K562 (cell line): ENCODE results near the gene MMAB. TPM values are rescaled to one million over a fixed set of nuclear protein-coding genes. Genes with fewer than 3 reads are reported as not detected.

Source experiments
- ATAC-seq: fragments of 200-7000 bp; cut with Tn5 transposase; 3 replicates; pipeline ENCODE4 v1.9.1; 2020; ENCODE audit warnings: moderate library complexity
- BruUV-seq: library from RNA; stranded (reverse); fragments of 400-500 nt; replicated peaks from 2 replicates; lab custom pipeline; 2021; lab: Mats Ljungman, UMichigan
- CTCF ChIA-PET: fragments of 300-600 bp; formaldehyde crosslinking; extraction: SDS; loops from one replicate; lab custom pipeline; 2021; ENCODE audit warnings: low intra/inter-chr PET ratio; lab: Yijun Ruan, JAX
- POLR2A ChIA-PET: fragments of 300-600, 350-650 bp; sonication (Branson Sonifier 250); formaldehyde crosslinking; extraction: SDS; loops from one replicate; lab custom pipeline; 2021; ENCODE audit warnings: antibody characterized with exemption, inconsistent platforms; lab: Yijun Ruan, JAX
- DNase-seq, 4 experiments: peaks; one replicate each; pipeline versions ENCODE4 v3.0.0 to v3.0.0-alpha.2; 2011 to 2018; ENCODE audit warnings: low spot score in 3 of 4, mixed read lengths in 3 of 4; ENCODE audit errors: extremely low read depth in 1 of 4
- FAIRE-seq: peaks from 2 replicates; lab custom pipeline; 2011; peaks lifted over from hg19 to GRCh38; lab: Jason Lieb, UNC
- H2AFZ ChIP-seq: 2 replicates; pipeline ENCODE4 v1.6.0; 2011; ENCODE audit warnings: low read depth, low read length, control low read depth, inconsistent platforms
- H3K27ac ChIP-seq: fragments of 200-600 bp; 3 replicates; pipeline ENCODE4 v1.8.0; 2011; ENCODE audit warnings: low read depth, mild to moderate bottlenecking, control low read depth, inconsistent platforms, low read length, moderate library complexity, mixed read lengths; ENCODE audit errors: extremely low read depth
- H3K27me3 ChIP-seq, 2 experiments: fragments of 300-600 bp in 1 of 2; 2 replicates in 1 of 2; 3 replicates in 1 of 2; pipeline versions ENCODE4 v1.6.0 to v1.8.0; 2011; ENCODE audit warnings: inconsistent platforms in 2 of 2, low read length in 2 of 2, mild to moderate bottlenecking in 1 of 2, mixed read lengths in 1 of 2, moderate library complexity in 1 of 2; ENCODE audit not compliant: control insufficient read depth in 2 of 2, insufficient read depth in 2 of 2
- H3K36me3 ChIP-seq: fragments of 300-600 bp; 3 replicates; pipeline ENCODE4 v1.8.0; 2011; ENCODE audit warnings: mild to moderate bottlenecking, low read length, inconsistent platforms; ENCODE audit not compliant: control insufficient read depth, insufficient read depth
- H3K4me1 ChIP-seq, 2 experiments: fragments of 200-600 bp in 1 of 2; replicated peaks in 1 of 2; 2 replicates in 1 of 2; 3 replicates in 1 of 2; pipeline versions ENCODE4 v1.5.1 to v1.8.0; 2011; ENCODE audit warnings: inconsistent platforms in 2 of 2, low read length in 2 of 2, mild to moderate bottlenecking in 1 of 2, mixed read lengths in 1 of 2, moderate library complexity in 1 of 2; ENCODE audit not compliant: control insufficient read depth in 2 of 2, insufficient read depth in 2 of 2
- H3K4me2 ChIP-seq: 2 replicates; pipeline ENCODE4 v1.6.1; 2011; ENCODE audit warnings: low read length, control low read depth, inconsistent platforms, mixed read lengths; ENCODE audit not compliant: insufficient read depth
- H3K4me3 ChIP-seq: fragments of 200-600 bp; sonication (generic), shearing (Covaris generic); 2 replicates; pipeline ENCODE4 v1.5.1; 2016; ENCODE audit warnings: control low read depth, inconsistent platforms
- H3K79me2 ChIP-seq: fragments of 200-600 bp; 3 replicates; pipeline ENCODE4 v1.8.0; 2011; ENCODE audit warnings: low read length, inconsistent platforms; ENCODE audit not compliant: control insufficient read depth, insufficient read depth
- H3K9ac ChIP-seq, 2 experiments: 2 replicates each; pipeline versions ENCODE4 v1.6.0 to v1.6.1; 2011; ENCODE audit warnings: low read depth in 2 of 2, low read length in 2 of 2, control low read depth in 1 of 2, inconsistent platforms in 1 of 2, mild to moderate bottlenecking in 1 of 2, mixed read lengths in 1 of 2; ENCODE audit not compliant: insufficient read depth in 1 of 2
- H3K9me1 ChIP-seq: one replicate; pipeline ENCODE4 v1.6.0; 2011; ENCODE audit warnings: inconsistent platforms, mild to moderate bottlenecking, low read length, moderate library complexity; ENCODE audit not compliant: control insufficient read depth, insufficient read depth
- H3K9me3 ChIP-seq: replicated peaks from 2 replicates; pipeline ENCODE4 v1.5.1; 2011; ENCODE audit warnings: low read depth, low read length, inconsistent platforms; ENCODE audit not compliant: control insufficient read depth, insufficient read depth
- H4K20me1 ChIP-seq: replicated peaks from 2 replicates; pipeline ENCODE4 v1.6.1; 2011; ENCODE audit warnings: low read length, inconsistent platforms, mixed read lengths; ENCODE audit not compliant: control insufficient read depth, insufficient read depth
- ARNT ChIP-seq, 2 experiments: fragments of 450-650 bp; IDR thresholded peaks; 2 replicates each; pipeline ENCODE4 v1.6.1; 2016; ENCODE audit warnings: mild to moderate bottlenecking in 1 of 2
- ATF6 ChIP-seq: sonication (generic); formaldehyde crosslinking; IDR thresholded peaks from 2 replicates; pipeline ENCODE4 v1.4.0; 2020; ENCODE audit warnings: mild to moderate bottlenecking, missing genetic modification reagents
- ETV6 ChIP-seq, 3 experiments: fragments of 150-350 bp in 1 of 3; sonication (generic) in 1 of 3; formaldehyde crosslinking in 1 of 3; IDR thresholded peaks; 2 replicates each; pipeline versions ENCODE4 v1.6.1 to v1.8.0; 2014 to 2022; ENCODE audit warnings: borderline replicate concordance in 2 of 3, low read depth in 2 of 3, antibody characterized with exemption in 1 of 3, low read length in 1 of 3, mild to moderate bottlenecking in 1 of 3, missing genetic modification reagents in 1 of 3
- GABPB1 ChIP-seq: sonication (generic); formaldehyde crosslinking; IDR thresholded peaks from 2 replicates; pipeline ENCODE4 v1.8.0; 2022; ENCODE audit warnings: mild to moderate bottlenecking, missing genetic modification reagents
- HDAC1 ChIP-seq, 2 experiments: fragments of 450-650 bp; IDR thresholded peaks; 2 replicates each; pipeline ENCODE4 v1.6.1; 2016 to 2017; ENCODE audit warnings: inconsistent platforms in 1 of 2, mild to moderate bottlenecking in 1 of 2, moderate library complexity in 1 of 2
- HMGN3 ChIP-seq: IDR thresholded peaks from 2 replicates; pipeline ENCODE4 v1.6.1; 2011; ENCODE audit warnings: borderline replicate concordance, low read depth, mild to moderate bottlenecking, mixed read lengths, low read length; ENCODE audit not compliant: insufficient read length; ENCODE audit errors: extremely low read depth
- RBM15 ChIP-seq: fragments of 200-400 bp; formaldehyde crosslinking; IDR thresholded peaks from 2 replicates; pipeline ENCODE4 v1.6.1; 2018; ENCODE audit warnings: mild to moderate bottlenecking, low read length, moderate library complexity; ENCODE audit not compliant: insufficient read depth
- SAFB2 ChIP-seq: fragments of 200-400 bp; formaldehyde crosslinking; IDR thresholded peaks from 2 replicates; pipeline ENCODE4 v1.6.1; 2018; ENCODE audit warnings: borderline replicate concordance, low read length, low read depth, moderate library complexity; ENCODE audit not compliant: severe bottlenecking
- ZNF133 ChIP-seq: fragments of 250-450 bp; sonication (Bioruptor Pico); IDR thresholded peaks from 2 replicates; pipeline ENCODE4 v1.4.0; 2020; ENCODE audit warnings: mild to moderate bottlenecking
- ZNF3 ChIP-seq: fragments of 250-450 bp; sonication (Bioruptor Pico); IDR thresholded peaks from 2 replicates; pipeline ENCODE4 v1.5.0; 2021; ENCODE audit warnings: mild to moderate bottlenecking, moderate library complexity
- ZNF717 ChIP-seq: fragments of 250-450 bp; sonication (Bioruptor Pico); IDR thresholded peaks from 2 replicates; pipeline ENCODE4 v1.5.0; 2021
- WGBS: fragments of 100-300 bp; shearing (Covaris generic); methylation state at CpG from one replicate; pipeline ENCODE4 v1.1.6; 2016; ENCODE audit warnings: low coverage, mixed read lengths; ENCODE audit not compliant: insufficient coverage; ENCODE audit errors: missing lambda C conversion rate; 5-methylcytosine and 5-hydroxymethylcytosine counted together
- in situ Hi-C: fragments of 300-500 bp; cut with MboI; formaldehyde crosslinking; loops from 4 replicates; pipeline ENCODE4 v1.15.0; 2018; ENCODE audit warnings: inconsistent platforms, mixed read lengths
- intact Hi-C: fragments of 100-400 bp; cut with micrococcal nuclease; formaldehyde crosslinking; loops from 2 replicates; pipeline ENCODE4 v1.14.2; 2022
- polyA plus RNA-seq, 8 experiments: library from polyadenylated mRNA; depleted of rRNA in 4 of 8; stranded (reverse) in 5 of 8; unstranded in 3 of 8; fragments of >200 nt; fragmentation: Nextera tagmentation in 2 of 8; fragmentation: Illumina TruSeq in 1 of 8; extraction: Ambion mirVana in 2 of 8; extraction: Trizol in 1 of 8; gene quantifications; 2 replicates each; pipeline versions ENCODE4 v1.2.1 to v1.2.3, GENCODE V29; 2011 to 2014; ENCODE audit warnings: inconsistent platforms in 1 of 8, missing spikeins in 1 of 8
- total RNA-seq, 7 experiments: library from RNA; depleted of rRNA in 6 of 7; stranded (reverse); fragments of >200 nt in 6 of 7; fragmentation: Illumina TruSeq in 2 of 7; extraction: Trizol in 2 of 7; gene quantifications; 2 replicates each; pipeline versions ENCODE4 v1.2.1 to v1.2.3, GENCODE V29; 2011 to 2021; ENCODE audit warnings: low replicate concordance in 1 of 7

Gene MMAB
- total and polyA plus RNA-seq, 9 of the 15 experiments (the other 6 are each of a cell fraction or from before 2014, with no cell fraction given): 9.5 to 76.1 (median 46.2) TPM

- no peak overlapping the region for H3K27ac ChIP-seq
- DNase-seq: no peak
- POLR2A ChIA-PET: interaction anchor here (0.7 to 1.6 kb wide), 3 partner anchors 9 to 32 kb away, joined by 3 to 7 read pairs (median 3); partner anchors contain the start of genes MMAB and MVK
- WGBS: 95% methylated on average over 28 of the region's 30 CpGs
- TF ChIP-seq GABPB1 (CRISPR knock-in tag) (no peak), HMGN3 (peak; percentile 23)
- H3K9ac ChIP-seq: no peak overlapping the region
- H3K4me2 ChIP-seq: no peak overlapping the region
- H3K4me1 ChIP-seq: peaks cover 0 to 5% of the 10 kb centered on the region in 2 experiments; a peak in 1 of 5 replicates
- H3K36me3 ChIP-seq: peaks cover 55% of the 10 kb centered on the region; the same call in 2 of the 3 replicates
- ATAC-seq: no peak
- intact Hi-C loops (no loop called here), in situ Hi-C loops (no loop called here)
- H3K4me3 ChIP-seq: no peak overlapping the region
- H3K9me3 ChIP-seq: no peaks in the 10 kb centered on the region
- no TSS peak for BruUV-seq
- H2AFZ ChIP-seq: no peak overlapping the region
- CTCF ChIA-PET: no interaction called here
- H3K79me2 ChIP-seq: no peaks in the 10 kb centered on the region
- FAIRE-seq: no peak
- H3K9me1 ChIP-seq: no peaks in the 10 kb centered on the region
- H3K27me3 ChIP-seq: no peaks in the 10 kb centered on the region
- no peaks in the 10 kb centered on the region for H4K20me1 ChIP-seq
These were observed 9.7 kb downstream of the MMAB start for GRCh38 chr12:109563291-109564284.

- Histone ChIP-seq H3K79me2 (no peaks in the 10 kb centered on the region), H2AFZ (no peak overlapping the region), H3K4me3 (no peak overlapping the region), H4K20me1 (no peaks in the 10 kb centered on the region), H3K9me3 (no peaks in the 10 kb centered on the region), H3K27ac (no peak overlapping the region), H3K36me3 (peaks cover 48% of the 10 kb centered on the region; the same call in 2 of the 3 replicates), H3K4me2 (no peak overlapping the region), H3K4me1 (peaks cover 0 to 5% of the 10 kb centered on the region in 2 experiments; a peak in 1 of 5 replicates), H3K27me3 (no peaks in the 10 kb centered on the region), H3K9ac (no peak overlapping the region), H3K9me1 (no peaks in the 10 kb centered on the region)
- FAIRE-seq (no peak), ATAC-seq (no peak), DNase-seq (no peak)
- BruUV-seq: no TSS peak
- intact Hi-C loops (no loop called here), in situ Hi-C loops (no loop called here)
- POLR2A ChIA-PET: interaction anchor here (0.7 to 1.6 kb wide), 5 partner anchors 10 to 266 kb away, joined by 3 to 7 read pairs (median 3); partner anchors contain the start of genes MMAB and MVK
- 93% methylated on average over 4 of the region's 4 CpGs for WGBS
- CTCF ChIA-PET: no interaction called here
- no peak for TF ChIP-seq RBM15
- no peak for TF ChIP-seq ETV6 (IDR thresholded peaks at IDR 0.05; ENCODE audit: borderline replicate concordance in 1 of 2, low read depth in 2 of 2, low read length in 1 of 2)
- no peak for TF ChIP-seq ETV6 (CRISPR knock-in tag; IDR thresholded peaks at IDR 0.05; ENCODE audit: borderline replicate concordance)
- no peak for TF ChIP-seq HDAC1 (IDR thresholded peaks at IDR 0.05)
- TF ChIP-seq ATF6 (CRISPR knock-in tag): no peak
- no peak for TF ChIP-seq ZNF3 (CRISPR knock-in tag)
- no peak for TF ChIP-seq ZNF133 (CRISPR knock-in tag)
- no peak for TF ChIP-seq ZNF717 (CRISPR knock-in tag)
- no peak for TF ChIP-seq ARNT (IDR thresholded peaks at IDR 0.05)
- no peak for TF ChIP-seq SAFB2
These were observed 10.4 kb downstream of the MMAB start for GRCh38 chr12:109562871-109563270.
